T-helper 1 cell treated with Interleukin-12 subunit alpha and Interleukin-12 subunit beta and Interleukin-4 antibody, amounts not matched to agents 30 μg/mL and 1 μg/mL, for 36 hours (primary cell): ENCODE measurements around the gene CCDC57.

ENCODE experiments used
- H3K27ac Mint-ChIP-seq: one replicate; pipeline ENCODE4 v1.8.0; 2021; ENCODE audit warnings: mild to moderate bottlenecking, mixed read lengths
- H3K27me3 Mint-ChIP-seq: one replicate; pipeline ENCODE4 v1.8.0; 2021; ENCODE audit warnings: low read depth, mixed read lengths
- H3K36me3 Mint-ChIP-seq: one replicate; pipeline ENCODE4 v1.8.0; 2021; ENCODE audit warnings: low read depth, mixed read lengths
- H3K4me1 Mint-ChIP-seq: one replicate; pipeline ENCODE4 v1.8.0; 2021; ENCODE audit warnings: low read depth, mixed read lengths
- H3K4me3 Mint-ChIP-seq: one replicate; pipeline ENCODE4 v1.8.0; 2021; ENCODE audit warnings: mild to moderate bottlenecking, moderate library complexity, mixed read lengths
- H3K9me3 Mint-ChIP-seq: one replicate; pipeline ENCODE4 v1.8.0; 2021; ENCODE audit warnings: mixed read lengths

Gene CCDC57

GRCh38 chr17:82158825-82159224, 53.8 kb downstream of the CCDC57 start:
- Mint-ChIP-seq H3K4me1 (peaks cover 1% of the 10 kb centered on the region), H3K36me3 (peaks cover 17% of the 10 kb centered on the region), H3K27me3 (no peaks in the 10 kb centered on the region), H3K4me3 (no peak overlapping the region), H3K27ac (no peak overlapping the region), H3K9me3 (no peaks in the 10 kb centered on the region)

GRCh38 chr17:82157046-82158035, 55.3 kb downstream of the CCDC57 start:
- Mint-ChIP-seq H3K9me3 (no peaks in the 10 kb centered on the region), H3K36me3 (peaks cover 11% of the 10 kb centered on the region), H3K27ac (no peak overlapping the region), H3K27me3 (no peaks in the 10 kb centered on the region), H3K4me1 (peaks cover 3% of the 10 kb centered on the region), H3K4me3 (no peak overlapping the region)

- Mint-ChIP-seq H3K27me3 (no peaks in the 10 kb centered on the region), H3K4me1 (peaks cover 3% of the 10 kb centered on the region), H3K9me3 (no peaks in the 10 kb centered on the region), H3K27ac (no peak overlapping the region), H3K4me3 (no peak overlapping the region), H3K36me3 (peaks cover 9% of the 10 kb centered on the region)
Measured at GRCh38 chr17:82156284-82156925, 56.2 kb downstream of the CCDC57 start.

- Mint-ChIP-seq H3K9me3 (no peaks in the 10 kb centered on the region), H3K4me1 (peaks cover 3% of the 10 kb centered on the region), H3K27ac (no peak overlapping the region), H3K27me3 (no peaks in the 10 kb centered on the region), H3K4me3 (no peak overlapping the region), H3K36me3 (peaks cover 8% of the 10 kb centered on the region)
Measured at GRCh38 chr17:82155606-82156005, 57.0 kb downstream of the CCDC57 start.

- H3K36me3 Mint-ChIP-seq: peaks cover 6% of the 10 kb centered on the region
- H3K27ac Mint-ChIP-seq: no peak overlapping the region
- no peaks in the 10 kb centered on the region for H3K27me3 Mint-ChIP-seq
- H3K9me3 Mint-ChIP-seq: no peaks in the 10 kb centered on the region
- H3K4me3 Mint-ChIP-seq: no peak overlapping the region
- peaks cover 3% of the 10 kb centered on the region for H3K4me1 Mint-ChIP-seq
Measured at GRCh38 chr17:82154881-82155331, 57.7 kb downstream of the CCDC57 start.

- no peaks in the 10 kb centered on the region for H3K9me3 Mint-ChIP-seq
- H3K4me1 Mint-ChIP-seq: peaks cover 3% of the 10 kb centered on the region
- no peak overlapping the region for H3K4me3 Mint-ChIP-seq
- H3K27me3 Mint-ChIP-seq: no peaks in the 10 kb centered on the region
- H3K36me3 Mint-ChIP-seq: peaks cover 6% of the 10 kb centered on the region
- no peak overlapping the region for H3K27ac Mint-ChIP-seq
Measured at GRCh38 chr17:82153745-82154375, 58.8 kb downstream of the CCDC57 start.

GRCh38 chr17:82153295-82153691, 59.3 kb downstream of the CCDC57 start:
- no peaks in the 10 kb centered on the region for H3K9me3 Mint-ChIP-seq
- H3K4me3 Mint-ChIP-seq: no peak overlapping the region
- H3K27ac Mint-ChIP-seq: no peak overlapping the region
- no peaks in the 10 kb centered on the region for H3K27me3 Mint-ChIP-seq
- peaks cover 3% of the 10 kb centered on the region for H3K4me1 Mint-ChIP-seq
- peaks cover 6% of the 10 kb centered on the region for H3K36me3 Mint-ChIP-seq

GRCh38 chr17:82152556-82153294, 59.9 kb downstream of the CCDC57 start:
- no peak overlapping the region for H3K4me3 Mint-ChIP-seq
- no peak overlapping the region for H3K27ac Mint-ChIP-seq
- peaks cover 3% of the 10 kb centered on the region for H3K4me1 Mint-ChIP-seq

GRCh38 chr17:82152114-82152513, 60.5 kb downstream of the CCDC57 start:
- no peak overlapping the region for H3K27ac Mint-ChIP-seq
- no peak overlapping the region for H3K4me3 Mint-ChIP-seq
- H3K4me1 Mint-ChIP-seq: peaks cover 3% of the 10 kb centered on the region
- peaks cover 11% of the 10 kb centered on the region for H3K36me3 Mint-ChIP-seq
- H3K9me3 Mint-ChIP-seq: no peaks in the 10 kb centered on the region
- H3K27me3 Mint-ChIP-seq: no peaks in the 10 kb centered on the region

More at GRCh38 chr17:82152556-82153294, 59.9 kb downstream of the CCDC57 start:
- Mint-ChIP-seq H3K36me3 (peaks cover 8% of the 10 kb centered on the region), H3K27me3 (no peaks in the 10 kb centered on the region), H3K9me3 (no peaks in the 10 kb centered on the region)

GRCh38 chr17:82151106-82151957, 61.3 kb downstream of the CCDC57 start:
- H3K9me3 Mint-ChIP-seq: no peaks in the 10 kb centered on the region
- no peak overlapping the region for H3K27ac Mint-ChIP-seq
- H3K27me3 Mint-ChIP-seq: no peaks in the 10 kb centered on the region
- H3K4me1 Mint-ChIP-seq: peaks cover 3% of the 10 kb centered on the region
- no peak overlapping the region for H3K4me3 Mint-ChIP-seq
- peaks cover 15% of the 10 kb centered on the region for H3K36me3 Mint-ChIP-seq

GRCh38 chr17:82149401-82150099, 63.1 kb downstream of the CCDC57 start:
- Mint-ChIP-seq H3K4me3 (no peak overlapping the region), H3K27ac (no peak overlapping the region), H3K4me1 (peaks cover 3% of the 10 kb centered on the region), H3K27me3 (no peaks in the 10 kb centered on the region), H3K9me3 (no peaks in the 10 kb centered on the region), H3K36me3 (peaks cover 11% of the 10 kb centered on the region)

GRCh38 chr17:82148997-82149396, 63.6 kb downstream of the CCDC57 start:
- Mint-ChIP-seq H3K27me3 (no peaks in the 10 kb centered on the region), H3K36me3 (peaks cover 11% of the 10 kb centered on the region), H3K4me1 (peaks cover 3% of the 10 kb centered on the region), H3K27ac (no peak overlapping the region), H3K9me3 (no peaks in the 10 kb centered on the region), H3K4me3 (no peak overlapping the region)

GRCh38 chr17:82148011-82148410, 64.6 kb downstream of the CCDC57 start:
- no peaks in the 10 kb centered on the region for H3K9me3 Mint-ChIP-seq
- H3K36me3 Mint-ChIP-seq: peaks cover 11% of the 10 kb centered on the region
- no peak overlapping the region for H3K27ac Mint-ChIP-seq
- no peaks in the 10 kb centered on the region for H3K4me1 Mint-ChIP-seq
- H3K4me3 Mint-ChIP-seq: no peak overlapping the region
- H3K27me3 Mint-ChIP-seq: no peaks in the 10 kb centered on the region
